Vagina (tissue), 2 donors: ENCODE results near the gene MUS81. TPM values are rescaled to one million over a fixed set of nuclear protein-coding genes. Genes with fewer than 3 reads are reported as not detected.

ENCODE experiments used
- DNase-seq, 2 donors: peaks; one replicate each; pipeline ENCODE4 v3.0.0-alpha.2; 2017; ENCODE audit errors: extremely low spot score in 2 of 2
- H3K27ac ChIP-seq: fragments of 200-600 bp; sonication (generic); one replicate; pipeline ENCODE4 v1.5.1; 2019
- H3K27me3 ChIP-seq: fragments of 200-600 bp; sonication (generic); one replicate; pipeline ENCODE4 v1.5.1; 2019
- H3K36me3 ChIP-seq, 2 donors: fragments of 200-600 bp; sonication (generic); one replicate each; pipeline ENCODE4 v1.5.1; 2017 to 2019
- H3K4me1 ChIP-seq: fragments of 200-600 bp; sonication (generic); one replicate; pipeline ENCODE4 v1.5.1; 2019
- H3K4me3 ChIP-seq, 2 donors: fragments of 200-600 bp; sonication (generic); 1 replicate in 1 of 2; 2 replicates in 1 of 2; pipeline ENCODE4 v1.5.1; 2016 to 2019
- H3K9me3 ChIP-seq: fragments of 200-600 bp; sonication (generic); one replicate; pipeline ENCODE4 v1.5.1; 2019
- CTCF ChIP-seq, 3 experiments: fragments of 450-650 bp in 2 of 3; fragments of 200-600 bp in 1 of 3; sonication (generic) in 1 of 3; IDR thresholded peaks; one replicate each; pipeline ENCODE4 v1.5.1; 2017 to 2019; ENCODE audit warnings: antibody characterized with exemption in 3 of 3, mild to moderate bottlenecking in 2 of 3, moderate library complexity in 2 of 3
- POLR2A ChIP-seq, 2 donors: fragments of 450-650 bp; IDR thresholded peaks; one replicate each; pipeline ENCODE4 v1.6.1; 2017; ENCODE audit warnings: antibody characterized with exemption in 2 of 2, mild to moderate bottlenecking in 2 of 2, moderate library complexity in 2 of 2
- POLR2AphosphoS5 ChIP-seq, 2 donors: sonication (generic); formaldehyde crosslinking; IDR thresholded peaks; one replicate each; pipeline ENCODE4 v1.9.0; 2017; ENCODE audit warnings: antibody characterized with exemption in 2 of 2, mild to moderate bottlenecking in 2 of 2, low read depth in 1 of 2; ENCODE audit not compliant: insufficient read depth in 1 of 2
- intact Hi-C: fragments of 100-400 bp; cut with DNase I; formaldehyde crosslinking; loops from one replicate; pipeline ENCODE4 v1.15.1; 2023
- total RNA-seq: library from RNA; depleted of rRNA; stranded (reverse); fragments of >200 nt; gene quantifications from one replicate; pipeline ENCODE4 v1.2.3, GENCODE V29; 2016

Gene MUS81
- total RNA-seq, 1 donor from 2014 or later = 48.9 TPM

GRCh38 chr11:65903068-65903481 is 42.8 kb downstream of the MUS81 start:
- no peaks in the 10 kb centered on the region for H3K27me3 ChIP-seq
- no peaks in the 10 kb centered on the region for H3K36me3 ChIP-seq
- peaks cover 17% of the 10 kb centered on the region for H3K4me1 ChIP-seq
- intact Hi-C loops = no loop called here
- TF ChIP-seq CTCF (IDR thresholded peaks at IDR 0.05) = no peak
- TF ChIP-seq POLR2A (IDR thresholded peaks at IDR 0.05) = no peak
- TF ChIP-seq POLR2AphosphoS5 (IDR thresholded peaks at IDR 0.05; ENCODE audit: insufficient read depth in 1 of 2, low read depth in 1 of 2) = no peak
- no peak overlapping the region for H3K4me3 ChIP-seq
- DNase-seq = no peak
- no peak overlapping the region for H3K27ac ChIP-seq
- no peaks in the 10 kb centered on the region for H3K9me3 ChIP-seq

- Histone ChIP-seq H3K36me3 (no peaks in the 10 kb centered on the region), H3K27ac (no peak overlapping the region), H3K27me3 (no peaks in the 10 kb centered on the region), H3K4me3 (no peak overlapping the region), H3K4me1 (peaks cover 15% of the 10 kb centered on the region), H3K9me3 (no peaks in the 10 kb centered on the region)
- TF ChIP-seq CTCF (IDR thresholded peaks at IDR 0.05) = no peak
- TF ChIP-seq POLR2AphosphoS5 (IDR thresholded peaks at IDR 0.05; ENCODE audit: insufficient read depth in 1 of 2, low read depth in 1 of 2) = no peak
- TF ChIP-seq POLR2A (IDR thresholded peaks at IDR 0.05) = no peak
- intact Hi-C loops = no loop called here
- DNase-seq = no peak
Measured at GRCh38 chr11:65903715-65904114, 43.5 kb downstream of the MUS81 start.

- Histone ChIP-seq H3K4me3 (no peak overlapping the region), H3K36me3 (no peaks in the 10 kb centered on the region), H3K27me3 (no peaks in the 10 kb centered on the region), H3K4me1 (peaks cover 6% of the 10 kb centered on the region), H3K27ac (no peak overlapping the region), H3K9me3 (no peaks in the 10 kb centered on the region)
- TF ChIP-seq POLR2AphosphoS5 (IDR thresholded peaks at IDR 0.05; ENCODE audit: insufficient read depth in 1 of 2, low read depth in 1 of 2) = no peak
- no peak for TF ChIP-seq CTCF (IDR thresholded peaks at IDR 0.05)
- TF ChIP-seq POLR2A (IDR thresholded peaks at IDR 0.05) = no peak
- no peak for DNase-seq
- intact Hi-C loops = no loop called here
Measured at GRCh38 chr11:65906602-65907001, 46.4 kb downstream of the MUS81 start.

GRCh38 chr11:65907878-65908277 is 47.6 kb downstream of the MUS81 start:
- no peaks in the 10 kb centered on the region for H3K9me3 ChIP-seq
- no peaks in the 10 kb centered on the region for H3K36me3 ChIP-seq
- intact Hi-C loops = no loop called here
- H3K4me1 ChIP-seq = peaks cover 19% of the 10 kb centered on the region
- H3K27ac ChIP-seq = no peak overlapping the region
- H3K4me3 ChIP-seq = no peak overlapping the region
- no peak for TF ChIP-seq POLR2A (IDR thresholded peaks at IDR 0.05)
- H3K27me3 ChIP-seq = no peaks in the 10 kb centered on the region
- no peak for DNase-seq

- no peaks in the 10 kb centered on the region for H3K27me3 ChIP-seq
- peaks cover 52% of the 10 kb centered on the region for H3K4me1 ChIP-seq
- peak overlapping the region; percentile 76 for H3K27ac ChIP-seq
- no peak for DNase-seq
- intact Hi-C loops = no loop called here
- TF ChIP-seq POLR2A (IDR thresholded peaks at IDR 0.05) = no peak
- peak; percentile 52 to 82 for TF ChIP-seq POLR2AphosphoS5 (IDR thresholded peaks at IDR 0.05; ENCODE audit: insufficient read depth in 1 of 2, low read depth in 1 of 2)
- no peak for TF ChIP-seq CTCF (IDR thresholded peaks at IDR 0.05)
- H3K36me3 ChIP-seq = no peaks in the 10 kb centered on the region
- H3K9me3 ChIP-seq = no peaks in the 10 kb centered on the region
- H3K4me3 ChIP-seq = no peak overlapping the region
Measured at GRCh38 chr11:65911682-65912568, 51.7 kb downstream of the MUS81 start.
